HG02759 (cell line): ENCODE measurements around the gene GP1BA.

Source experiments
- ATAC-seq: cut with Tn5 transposase; IDR thresholded peaks from one replicate; pipeline ENCODE4 v1.9.1; 2021; ENCODE audit warnings: mild to moderate bottlenecking, moderate library complexity; ENCODE audit not compliant: unreplicated experiment

GP1BA gene

GRCh38 chr17:4937553-4937952 is 5.5 kb downstream of the GP1BA start:
- no peak for ATAC-seq

DNA sequence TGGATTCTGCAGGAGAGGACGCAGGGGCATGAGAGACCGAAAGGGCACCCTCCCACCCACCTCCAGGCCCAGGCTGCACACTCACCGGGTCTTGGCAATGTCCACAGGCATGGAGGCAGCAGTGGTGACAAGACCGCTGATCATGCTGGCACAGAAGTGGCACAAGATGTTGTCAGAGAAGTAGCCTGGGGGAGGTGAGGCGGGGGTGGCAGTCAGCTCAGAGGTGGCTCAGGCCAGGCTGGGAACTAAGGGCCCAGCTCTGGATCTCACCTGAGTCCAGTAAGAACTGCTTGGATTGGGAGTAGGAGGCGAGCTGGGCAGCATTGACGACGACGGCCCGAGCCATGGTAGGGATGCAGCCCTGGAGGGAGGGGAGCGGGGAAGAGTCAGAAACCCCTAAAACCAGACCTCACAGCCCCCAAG is 6.0 kb downstream of the GP1BA start:
- ATAC-seq, result no peak

DNA sequence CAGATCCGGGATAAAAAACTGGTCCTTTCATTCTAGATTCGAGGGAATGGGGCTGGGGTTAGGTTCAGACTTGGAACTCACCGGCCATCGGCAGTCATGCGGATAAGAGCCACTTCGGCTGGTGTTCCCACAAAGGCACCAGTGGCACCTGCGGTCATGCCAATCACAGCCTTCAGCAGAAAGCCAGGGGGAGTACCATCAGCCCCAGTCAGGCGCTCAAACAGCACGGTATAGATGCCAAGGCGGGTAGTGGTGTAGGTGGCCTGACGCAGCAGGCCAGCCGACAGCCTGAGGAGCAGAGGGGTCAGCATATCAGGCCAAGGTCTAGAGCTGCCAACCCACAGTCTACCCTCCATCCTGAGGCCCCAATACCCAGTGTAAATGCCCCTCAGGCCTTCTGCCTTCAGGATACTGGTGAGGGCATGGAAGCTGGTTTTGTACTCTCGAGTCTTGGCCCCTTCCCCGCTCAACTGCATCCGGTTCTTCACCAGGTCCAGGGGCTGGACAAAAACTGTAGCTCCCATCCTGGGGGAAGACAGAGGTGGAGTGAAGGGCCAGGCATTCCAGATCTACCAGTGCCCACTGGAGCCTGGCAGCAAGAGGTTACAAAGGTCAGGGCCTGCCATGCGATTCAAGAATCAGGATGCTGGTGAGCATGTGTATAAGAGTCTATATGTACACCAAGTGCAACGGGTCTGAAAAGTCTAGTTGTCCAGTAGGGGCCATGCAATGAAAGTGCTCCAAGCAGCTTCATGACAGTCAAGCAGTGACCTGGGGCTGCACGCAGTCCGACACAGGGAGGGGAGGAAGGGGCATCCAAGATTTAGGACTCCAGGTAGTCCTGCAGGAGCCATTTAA is 6.8 kb downstream of the GP1BA start:
- no peak for ATAC-seq

DNA sequence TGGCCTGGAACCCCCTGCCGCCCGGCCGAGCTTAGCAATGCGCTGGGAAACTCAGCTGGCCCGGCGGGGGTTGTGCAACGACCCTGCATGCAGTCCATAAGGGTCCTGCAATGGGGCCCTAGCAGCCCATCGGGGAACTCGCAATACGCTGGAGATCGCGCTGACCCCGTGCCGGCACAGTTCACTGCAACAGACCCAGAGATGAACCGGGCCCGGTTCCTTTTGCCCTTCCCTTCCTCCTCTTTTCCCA is 7.4 kb downstream of the GP1BA start:
- ATAC-seq, result peak; percentile 7

DNA sequence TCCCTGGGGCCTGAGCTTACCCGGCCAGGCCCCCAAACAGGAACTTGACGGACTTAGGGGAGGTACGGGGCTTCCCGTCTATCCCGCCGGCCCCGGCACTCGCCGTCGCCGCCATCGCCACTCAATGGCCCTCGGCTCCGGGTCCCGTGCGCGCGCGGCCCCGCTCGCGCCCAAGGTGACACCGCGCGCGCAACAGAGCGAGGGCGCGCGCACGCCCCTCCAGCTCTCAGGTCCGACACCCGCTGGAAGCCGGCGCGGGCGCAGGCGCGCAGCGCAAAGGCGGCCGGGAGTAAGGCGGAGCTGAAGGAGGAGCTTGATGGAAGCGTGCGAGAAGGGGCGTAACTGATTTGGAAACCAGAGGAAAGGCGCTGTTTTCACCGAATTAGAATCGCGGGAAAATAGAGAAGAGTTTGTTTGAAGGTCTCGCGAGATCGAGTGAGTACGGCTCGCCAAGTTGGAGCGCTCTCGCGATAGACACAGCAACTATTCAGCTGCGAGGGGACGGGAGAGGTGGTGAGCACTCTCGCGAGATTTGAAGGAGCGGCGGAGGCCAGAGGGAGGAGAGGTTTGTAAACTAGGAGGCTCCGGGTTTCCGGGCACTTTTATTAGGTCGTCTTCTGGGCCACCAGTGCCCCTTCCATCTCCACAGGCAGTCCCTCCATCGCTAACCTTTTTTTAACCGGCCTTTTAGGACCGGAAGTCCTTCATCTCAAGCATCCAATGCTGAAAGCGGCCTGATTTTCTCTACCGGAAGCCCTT is 7.9 kb downstream of the GP1BA start, which contains the start of the genes RNF167 and SLC25A11:
RNF167 (plus strand) TSS at position 473 of the 759 bp plus-strand sequence. CDS start 642 bp downstream, outside the sequence.
SLC25A11 (minus strand) TSS at position 251 of the 759 bp plus-strand sequence; CDS start at position 115, 136 bp downstream.
- ATAC-seq, result peak; percentile 83

DNA sequence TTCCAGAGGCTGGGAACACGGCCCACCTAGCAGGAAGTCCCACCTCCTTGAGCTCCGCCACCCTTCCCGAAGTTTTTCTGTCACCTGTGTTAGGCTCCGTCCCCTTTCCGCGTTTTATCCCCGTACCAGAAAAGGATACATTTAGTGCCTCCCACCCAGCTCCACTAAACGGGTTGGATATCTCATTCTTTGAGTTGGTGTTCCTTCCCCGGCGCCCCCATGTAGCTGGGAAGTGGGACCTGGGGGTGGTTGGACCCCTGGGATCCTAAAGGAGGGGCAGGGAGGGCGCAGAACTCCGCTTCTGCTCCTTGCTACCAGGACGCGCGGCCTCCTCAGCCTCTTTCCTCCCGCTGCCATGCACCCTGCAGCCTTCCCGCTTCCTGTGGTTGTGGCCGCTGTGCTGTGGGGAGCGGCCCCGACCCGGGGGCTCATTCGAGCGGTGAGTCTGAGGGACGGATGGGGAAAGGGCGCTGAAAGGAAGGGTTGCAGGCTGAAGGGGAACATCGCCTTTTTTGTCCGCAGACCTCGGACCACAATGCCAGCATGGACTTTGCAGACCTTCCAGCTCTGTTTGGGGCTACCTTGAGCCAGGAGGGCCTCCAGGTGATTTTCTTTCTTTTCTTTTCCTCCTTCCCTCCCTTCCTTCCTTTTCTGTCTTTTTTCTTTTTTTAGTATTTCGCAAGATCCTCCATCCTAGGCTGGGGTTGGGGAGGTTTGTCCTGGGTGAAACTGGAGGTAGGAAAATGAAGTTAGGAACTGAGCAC is 8.7 kb downstream of the GP1BA start:
- peak; percentile 18 for ATAC-seq

GRCh38 chr17:4941319-4941610 is 9.2 kb downstream of the GP1BA start:
- ATAC-seq, result no peak

- ATAC-seq, result no peak
These were observed 10.9 kb downstream of the GP1BA start for GRCh38 chr17:4942760-4943508.

DNA sequence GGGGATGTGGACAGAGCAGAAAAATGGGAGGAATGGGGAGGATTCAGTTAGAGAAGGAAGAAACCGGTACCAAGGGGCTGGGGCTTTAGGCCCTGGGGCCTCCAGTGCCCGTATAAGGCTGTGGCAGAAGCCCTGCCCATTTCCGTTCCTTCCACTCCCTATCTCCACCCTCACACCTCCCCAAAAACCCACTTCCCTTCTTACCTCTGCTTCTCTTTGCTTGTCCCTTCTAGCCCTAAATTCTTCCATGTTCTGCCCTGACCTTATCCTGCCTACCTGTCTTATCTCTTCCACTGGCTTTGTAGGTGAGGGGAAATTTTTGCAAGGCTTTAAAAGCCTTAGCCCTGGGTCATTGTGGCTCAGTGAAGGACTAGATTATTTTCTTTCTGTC is 12.1 kb downstream of the GP1BA start:
- ATAC-seq, result no peak

DNA sequence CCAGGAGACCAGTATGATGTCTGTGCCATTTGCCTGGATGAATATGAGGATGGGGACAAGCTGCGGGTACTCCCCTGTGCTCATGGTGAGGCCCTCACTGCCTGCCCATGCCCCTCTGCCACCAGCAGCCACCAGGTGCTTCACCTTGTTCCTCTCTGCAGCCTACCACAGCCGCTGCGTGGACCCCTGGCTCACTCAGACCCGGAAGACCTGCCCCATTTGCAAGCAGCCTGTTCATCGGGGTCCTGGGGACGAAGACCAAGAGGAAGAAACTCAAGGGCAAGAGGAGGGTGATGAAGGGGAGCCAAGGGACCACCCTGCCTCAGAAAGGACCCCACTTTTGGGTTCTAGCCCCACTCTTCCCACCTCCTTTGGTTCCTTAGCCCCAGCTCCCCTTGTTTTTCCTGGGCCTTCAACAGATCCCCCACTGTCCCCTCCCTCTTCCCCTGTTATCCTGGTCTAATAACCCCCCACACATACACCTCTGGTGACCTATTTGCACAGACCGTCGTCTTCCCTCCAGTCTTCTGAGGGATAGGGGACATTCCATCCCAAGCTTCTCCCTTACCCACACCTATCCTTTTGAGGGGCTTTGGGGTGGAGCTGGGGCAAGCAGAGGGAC is 12.6 kb downstream of the GP1BA start:
- ATAC-seq, result no peak

- peak; percentile 14 for ATAC-seq
These were observed 13.3 kb downstream of the GP1BA start for GRCh38 chr17:4945176-4945943.

DNA sequence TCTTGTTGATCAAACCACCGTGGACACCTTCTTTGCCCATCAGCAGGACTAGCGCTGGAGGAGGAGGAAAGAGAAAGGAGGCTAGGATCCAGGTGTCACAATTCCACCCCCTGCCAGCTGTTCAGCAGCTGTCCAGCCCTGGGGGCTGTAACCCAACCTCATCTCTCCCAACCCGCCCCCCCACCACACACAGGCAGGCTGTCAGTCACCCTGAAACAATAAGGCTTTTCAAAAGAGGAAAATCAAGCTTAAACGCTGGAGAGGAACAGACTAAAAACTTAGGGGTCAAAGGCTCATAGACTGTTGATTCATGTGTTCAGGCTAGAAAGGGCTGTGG is 13.8 kb downstream of the GP1BA start:
- no peak for ATAC-seq

DNA sequence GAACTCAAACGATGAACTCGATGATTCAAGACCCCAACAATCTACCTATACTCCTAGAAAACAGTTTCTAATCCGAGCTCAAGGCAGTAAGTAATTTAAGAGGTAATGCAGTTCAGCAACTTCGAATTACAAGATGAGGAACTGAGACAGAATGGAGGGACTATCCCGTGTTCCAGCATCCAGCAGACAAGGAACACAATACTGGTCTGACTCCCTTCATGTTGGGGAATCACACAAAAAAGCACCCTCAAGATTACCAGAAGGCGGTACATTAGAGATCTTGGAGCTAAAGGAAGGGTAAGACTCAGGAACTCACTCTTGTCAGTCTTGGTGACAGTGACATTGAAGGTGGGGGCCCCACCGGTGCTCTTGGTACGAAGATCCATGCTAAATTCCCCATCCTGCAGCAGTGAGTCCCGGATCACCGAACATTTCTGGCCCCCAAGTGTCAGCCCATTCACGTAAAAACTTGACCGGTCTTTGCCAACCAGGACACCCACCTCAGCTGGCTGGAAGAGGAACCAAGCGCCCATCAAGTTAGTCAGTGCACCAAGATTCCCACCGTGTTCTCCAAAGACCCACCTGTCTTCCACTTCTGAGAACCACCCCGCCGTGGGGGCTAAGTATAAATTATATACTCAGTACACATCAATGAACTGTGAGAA is 14.4 kb downstream of the GP1BA start:
- ATAC-seq, result no peak

- ATAC-seq, result no peak
These were observed 14.9 kb downstream of the GP1BA start for GRCh38 chr17:4947010-4947410.

GRCh38 chr17:4947411-4948165 is 15.5 kb downstream of the GP1BA start:
- no peak for ATAC-seq

- ATAC-seq, result peak; percentile 24
These were observed 16.3 kb downstream of the GP1BA start, which contains the start of gene PFN1 for GRCh38 chr17:4948166-4948930. Gene PFN1, minus strand, starts transcription at chr17:4948530. Its CDS starts 136 bp downstream, at chr17:4948394.

- peak; percentile 44 for ATAC-seq
These were observed 16.8 kb downstream of the GP1BA start for GRCh38 chr17:4948931-4949320.
